HG03460 (cell line): ENCODE results near the gene ARNT2.
"Not testable (repeated sequence)": the region's sequence is repeated elsewhere in the genome, so short reads cannot be mapped to it uniquely, and the experiment has no call there.

Source experiments
- ATAC-seq: cut with Tn5 transposase; IDR thresholded peaks from one replicate; pipeline ENCODE4 v1.9.1; 2021; ENCODE audit not compliant: unreplicated experiment

The ARNT2 gene

GRCh38 chr15:80643431-80643951 is 239.3 kb downstream of the ARNT2 start:
- no peak for ATAC-seq

- ATAC-seq: no peak
Observed at GRCh38 chr15:80645494-80646065, 241.4 kb downstream of the ARNT2 start.

GRCh38 chr15:80647424-80647823 is 243.2 kb downstream of the ARNT2 start:
- not testable (repeated sequence) for ATAC-seq
